ENCODE measurements around the gene MICAL3. TPM values are rescaled to one million over a fixed set of nuclear protein-coding genes. Genes with fewer than 3 reads are reported as not detected.

MICAL3 gene
- total RNA-seq, 1 donor from 2014 or later: 31.2 TPM

- Histone ChIP-seq H3K4me3 (no peak overlapping the region), H3K27ac (no peak overlapping the region), H3K9me3 (no peaks in the 10 kb centered on the region), H3K36me3 (no peaks in the 10 kb centered on the region), H3K4me1 (peaks cover 9% of the 10 kb centered on the region), H3K27me3 (peaks cover 16% of the 10 kb centered on the region)
- intact Hi-C loops (cut with DNase I): no loop called here
- TF ChIP-seq, protein P1, sequence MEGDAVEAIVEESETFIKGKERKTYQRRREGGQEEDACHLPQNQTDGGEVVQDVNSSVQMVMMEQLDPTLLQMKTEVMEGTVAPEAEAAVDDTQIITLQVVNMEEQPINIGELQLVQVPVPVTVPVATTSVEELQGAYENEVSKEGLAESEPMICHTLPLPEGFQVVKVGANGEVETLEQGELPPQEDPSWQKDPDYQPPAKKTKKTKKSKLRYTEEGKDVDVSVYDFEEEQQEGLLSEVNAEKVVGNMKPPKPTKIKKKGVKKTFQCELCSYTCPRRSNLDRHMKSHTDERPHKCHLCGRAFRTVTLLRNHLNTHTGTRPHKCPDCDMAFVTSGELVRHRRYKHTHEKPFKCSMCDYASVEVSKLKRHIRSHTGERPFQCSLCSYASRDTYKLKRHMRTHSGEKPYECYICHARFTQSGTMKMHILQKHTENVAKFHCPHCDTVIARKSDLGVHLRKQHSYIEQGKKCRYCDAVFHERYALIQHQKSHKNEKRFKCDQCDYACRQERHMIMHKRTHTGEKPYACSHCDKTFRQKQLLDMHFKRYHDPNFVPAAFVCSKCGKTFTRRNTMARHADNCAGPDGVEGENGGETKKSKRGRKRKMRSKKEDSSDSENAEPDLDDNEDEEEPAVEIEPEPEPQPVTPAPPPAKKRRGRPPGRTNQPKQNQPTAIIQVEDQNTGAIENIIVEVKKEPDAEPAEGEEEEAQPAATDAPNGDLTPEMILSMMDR (IDR thresholded peaks at IDR 0.05): no peak
- peak; percentile 27 for ATAC-seq
- peak; percentile 45 for DNase-seq
These were observed 36.6 kb upstream of the MICAL3 start for GRCh38 chr22:18060646-18061620.

- Histone ChIP-seq H3K4me3 (no peak overlapping the region), H3K4me1 (peaks cover 10% of the 10 kb centered on the region), H3K27me3 (peaks cover 6% of the 10 kb centered on the region), H3K36me3 (no peaks in the 10 kb centered on the region), H3K9me3 (no peaks in the 10 kb centered on the region), H3K27ac (no peak overlapping the region)
- TF ChIP-seq, protein P1 (IDR thresholded peaks at IDR 0.05): no peak
- ATAC-seq (no peak), DNase-seq (no peak)
- intact Hi-C loops (cut with DNase I): no loop called here
These were observed 35.6 kb upstream of the MICAL3 start for GRCh38 chr22:18059991-18060390.

- Histone ChIP-seq H3K4me1 (peaks cover 10% of the 10 kb centered on the region), H3K36me3 (no peaks in the 10 kb centered on the region), H3K4me3 (no peak overlapping the region), H3K27ac (no peak overlapping the region), H3K9me3 (no peaks in the 10 kb centered on the region), H3K27me3 (peaks cover under 1% of the 10 kb centered on the region)
- TF ChIP-seq, protein P1 (IDR thresholded peaks at IDR 0.05): no peak
- ATAC-seq (no peak), DNase-seq (no peak)
- intact Hi-C loops (cut with DNase I): no loop called here
These were observed 35.1 kb upstream of the MICAL3 start for GRCh38 chr22:18059473-18059872.

DNA sequence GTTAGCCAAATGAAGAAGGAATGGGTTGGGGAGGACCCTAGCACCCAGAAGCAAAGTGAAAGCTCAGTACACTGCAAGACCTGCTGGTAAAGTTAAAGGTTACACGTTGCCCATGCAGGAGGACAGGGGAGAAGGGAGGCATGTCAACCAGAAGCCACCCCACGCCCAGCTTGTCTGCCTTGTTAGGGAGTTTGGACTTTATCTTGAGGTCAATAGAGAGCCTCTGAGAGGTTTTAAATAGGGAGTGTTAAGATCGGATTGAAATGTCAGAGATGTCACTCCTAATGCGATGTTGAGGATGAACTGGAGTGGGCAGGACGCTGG lies 34.7 kb upstream of the MICAL3 start:
- Histone ChIP-seq H3K36me3 (no peaks in the 10 kb centered on the region), H3K27ac (no peak overlapping the region), H3K4me1 (peaks cover 10% of the 10 kb centered on the region), H3K27me3 (no peaks in the 10 kb centered on the region), H3K4me3 (no peak overlapping the region), H3K9me3 (no peaks in the 10 kb centered on the region)
- ATAC-seq (no peak), DNase-seq (no peak)
- intact Hi-C loops (cut with DNase I): no loop called here
- TF ChIP-seq, protein P1 (IDR thresholded peaks at IDR 0.05): no peak

- Histone ChIP-seq H3K27me3 (no peaks in the 10 kb centered on the region), H3K4me1 (peaks cover 10% of the 10 kb centered on the region), H3K36me3 (no peaks in the 10 kb centered on the region), H3K27ac (no peak overlapping the region), H3K9me3 (no peaks in the 10 kb centered on the region), H3K4me3 (no peak overlapping the region)
- intact Hi-C loops (cut with DNase I): no loop called here
- ATAC-seq (no peak), DNase-seq (peak; percentile 22)
- TF ChIP-seq, protein P1 (IDR thresholded peaks at IDR 0.05): no peak
These were observed 34.2 kb upstream of the MICAL3 start for GRCh38 chr22:18058371-18059093.

All from upper lobe of right lung (tissue), 1 donor.